Osteoblast (primary cell): ENCODE data around the gene ZNF710. TPM values are rescaled to one million over a fixed set of nuclear protein-coding genes. Genes with fewer than 3 reads are reported as not detected.

Source experiments
- DNase-seq: peaks from one replicate; pipeline ENCODE4 v3.0.0; 2011; ENCODE audit warnings: low spot score, mixed read lengths; ENCODE audit not compliant: insufficient read length; ENCODE audit errors: missing footprints
- H2AFZ ChIP-seq: 2 replicates; pipeline ENCODE4 v1.6.0; 2011; ENCODE audit warnings: mild to moderate bottlenecking, low read length
- H3K27ac ChIP-seq: 2 replicates; pipeline ENCODE4 v1.5.1; 2011; ENCODE audit warnings: mild to moderate bottlenecking, low read depth, low read length, moderate library complexity
- H3K27me3 ChIP-seq: 2 replicates; pipeline ENCODE4 v1.6.0; 2012; ENCODE audit warnings: mild to moderate bottlenecking, control low read depth, inconsistent platforms, low read length, moderate library complexity; ENCODE audit not compliant: insufficient read depth
- H3K36me3 ChIP-seq: 2 replicates; pipeline ENCODE4 v1.5.1; 2011; ENCODE audit warnings: mild to moderate bottlenecking, low read length, control low read depth, moderate library complexity; ENCODE audit not compliant: insufficient read depth
- H3K4me1 ChIP-seq: 2 replicates; pipeline ENCODE4 v1.5.1; 2011; ENCODE audit warnings: mild to moderate bottlenecking, low read length, control low read depth, moderate library complexity; ENCODE audit not compliant: insufficient read depth
- H3K4me2 ChIP-seq: 2 replicates; pipeline ENCODE4 v1.6.0; 2011; ENCODE audit warnings: mild to moderate bottlenecking, low read length; ENCODE audit not compliant: insufficient read depth
- H3K4me3 ChIP-seq: fragments of 200-600 bp; sonication (generic); 3 replicates; pipeline ENCODE4 v1.5.1; 2012; ENCODE audit warnings: mild to moderate bottlenecking, low read length, inconsistent platforms; ENCODE audit not compliant: insufficient read depth
- H3K79me2 ChIP-seq: 2 replicates; pipeline ENCODE4 v1.6.0; 2012; ENCODE audit warnings: mild to moderate bottlenecking, low read length, control low read depth, inconsistent platforms; ENCODE audit not compliant: insufficient read depth
- H3K9me3 ChIP-seq: 2 replicates; pipeline ENCODE4 v1.5.1; 2011; ENCODE audit warnings: low read depth, low read length, control low read depth
- H4K20me1 ChIP-seq: 2 replicates; pipeline ENCODE4 v1.6.0; 2012; ENCODE audit warnings: mild to moderate bottlenecking, low read length, control low read depth; ENCODE audit not compliant: insufficient read depth
- CTCF ChIP-seq: IDR thresholded peaks from 2 replicates; pipeline ENCODE4 v1.5.1; 2011; ENCODE audit warnings: mild to moderate bottlenecking, low read depth, low read length, moderate library complexity; ENCODE audit errors: extremely low read depth
- total RNA-seq: library from RNA; depleted of rRNA; stranded (reverse); fragments of >200 nt; gene quantifications from 2 replicates; pipeline ENCODE4 v1.2.3, GENCODE V29; 2012

The ZNF710 gene
- total RNA-seq, 1 donor, result 10.9 TPM

- Histone ChIP-seq H3K4me3 (no peak overlapping the region), H3K4me2 (no peak overlapping the region), H3K27me3 (no peaks in the 10 kb centered on the region), H3K79me2 (peaks cover 17% of the 10 kb centered on the region), H3K4me1 (no peaks in the 10 kb centered on the region), H3K27ac (no peak overlapping the region), H3K36me3 (no peaks in the 10 kb centered on the region), H3K9me3 (no peaks in the 10 kb centered on the region), H2AFZ (no peak overlapping the region), H4K20me1 (peaks cover 20% of the 10 kb centered on the region)
- DNase-seq, result no peak
- no peak for TF ChIP-seq CTCF
Observed at GRCh38 chr15:90051874-90052273, 50.8 kb downstream of the ZNF710 start.

GRCh38 chr15:90053685-90054466 lies 52.8 kb downstream of the ZNF710 start:
- H3K4me1 ChIP-seq, result no peaks in the 10 kb centered on the region

GRCh38 chr15:90054618-90055097 lies 53.5 kb downstream of the ZNF710 start:
- Histone ChIP-seq H3K27ac (no peak overlapping the region), H3K36me3 (no peaks in the 10 kb centered on the region), H3K9me3 (no peaks in the 10 kb centered on the region), H3K4me2 (no peak overlapping the region), H3K27me3 (no peaks in the 10 kb centered on the region), H3K4me1 (no peaks in the 10 kb centered on the region), H4K20me1 (peaks cover 18% of the 10 kb centered on the region), H3K79me2 (peaks cover 26% of the 10 kb centered on the region), H3K4me3 (no peak overlapping the region), H2AFZ (no peak overlapping the region)
- DNase-seq, result no peak
- TF ChIP-seq CTCF, result no peak

More at GRCh38 chr15:90053685-90054466, 52.8 kb downstream of the ZNF710 start:
- Histone ChIP-seq H3K4me3 (no peak overlapping the region), H3K4me2 (no peak overlapping the region), H3K27me3 (no peaks in the 10 kb centered on the region), H3K27ac (no peak overlapping the region), H2AFZ (no peak overlapping the region), H3K36me3 (no peaks in the 10 kb centered on the region), H3K79me2 (peaks cover 18% of the 10 kb centered on the region), H4K20me1 (peaks cover 20% of the 10 kb centered on the region), H3K9me3 (no peaks in the 10 kb centered on the region)
- peak; percentile 44 for DNase-seq
- TF ChIP-seq CTCF, result no peak

- Histone ChIP-seq H4K20me1 (peaks cover 13% of the 10 kb centered on the region), H3K4me2 (no peak overlapping the region), H3K27ac (no peak overlapping the region), H3K27me3 (no peaks in the 10 kb centered on the region), H2AFZ (no peak overlapping the region), H3K4me1 (no peaks in the 10 kb centered on the region), H3K36me3 (no peaks in the 10 kb centered on the region), H3K9me3 (no peaks in the 10 kb centered on the region), H3K4me3 (no peak overlapping the region), H3K79me2 (peaks cover 25% of the 10 kb centered on the region)
- no peak for TF ChIP-seq CTCF
- DNase-seq, result no peak
Observed at GRCh38 chr15:90055182-90055581, 54.1 kb downstream of the ZNF710 start.
